Heart left ventricle (tissue), 16 donors: ENCODE data around the gene THAP5. TPM values are rescaled to one million over a fixed set of nuclear protein-coding genes. Genes with fewer than 3 reads are reported as not detected.
A peak's percentile ranks its signal among the peaks of the same experiment; 100 is the strongest.

Experiments
- ATAC-seq, 4 donors: fragments of 200-7000 bp; cut with Tn5 transposase; one replicate each; pipeline ENCODE4 v1.9.1; 2020 to 2022; ENCODE audit warnings: moderate library complexity in 4 of 4, mild to moderate bottlenecking in 3 of 4, moderate number of reproducible peaks in 1 of 4
- DNase-seq, 5 donors: peaks; one replicate each; pipeline ENCODE4 v3.0.0-alpha.2; 2020
- H3K27ac ChIP-seq, 12 donors: fragments of 200-600 bp; sonication (generic) in 4 of 12; one replicate each; pipeline versions ENCODE4 v1.5.0 to v1.8.0; 2016 to 2022; ENCODE audit warnings: mild to moderate bottlenecking in 2 of 12
- H3K27me3 ChIP-seq, 9 donors: fragments of 200-600 bp; sonication (generic) in 2 of 9; one replicate each; pipeline versions ENCODE4 v1.5.1 to v1.8.0; 2016 to 2022; ENCODE audit warnings: mild to moderate bottlenecking in 3 of 9
- H3K36me3 ChIP-seq, 9 donors: fragments of 200-600 bp; sonication (generic) in 2 of 9; one replicate each; pipeline versions ENCODE4 v1.5.0 to v1.8.0; 2018 to 2022; ENCODE audit warnings: mild to moderate bottlenecking in 2 of 9
- H3K4me1 ChIP-seq, 12 donors: fragments of 200-600 bp; sonication (generic) in 4 of 12; one replicate each; pipeline versions ENCODE4 v1.5.0 to v1.8.0; 2016 to 2022; ENCODE audit warnings: mild to moderate bottlenecking in 3 of 12
- H3K4me3 ChIP-seq, 12 donors: fragments of 200-600 bp; sonication (generic) in 4 of 12; one replicate each; pipeline versions ENCODE4 v1.5.0 to v1.8.0; 2017 to 2022; ENCODE audit warnings: mild to moderate bottlenecking in 9 of 12, moderate library complexity in 4 of 12
- H3K9me3 ChIP-seq, 12 donors: fragments of 200-600 bp; sonication (generic) in 4 of 12; one replicate each; pipeline versions ENCODE4 v1.5.0 to v1.8.0; 2016 to 2022; ENCODE audit warnings: mild to moderate bottlenecking in 1 of 12
- CTCF ChIP-seq, 12 donors: fragments of 200-600 bp; sonication (generic) in 4 of 12; IDR thresholded peaks; one replicate each; pipeline versions ENCODE4 v1.5.0 to v1.8.0; 2018 to 2022; ENCODE audit warnings: antibody characterized with exemption in 12 of 12, mild to moderate bottlenecking in 5 of 12
- POLR2A ChIP-seq, 2 donors: fragments of 450-650 bp; IDR thresholded peaks; one replicate each; pipeline ENCODE4 v1.6.1; 2017; ENCODE audit warnings: antibody characterized with exemption in 2 of 2, mild to moderate bottlenecking in 2 of 2, moderate library complexity in 2 of 2
- WGBS, 4 donors: extraction: QIAGEN DNeasy Blood & Tissue Kit in 2 of 4; methylation state at CpG; one replicate each; pipeline versions ENCODE4 v1.1.5 to v1.1.7; 2013 to 2018; 5-methylcytosine and 5-hydroxymethylcytosine counted together
- intact Hi-C, 10 donors: fragments of 100-400 bp; cut with DNase I; formaldehyde crosslinking; loops; one replicate each; pipeline versions ENCODE4 v1.11.1 to v1.14.2; 2022
- polyA plus RNA-seq, 2 donors: library from polyadenylated mRNA; stranded (reverse); fragments of 200-250 nt; gene quantifications; one replicate each; pipeline ENCODE4 v1.2.3, GENCODE V29; 2013
- total RNA-seq, 9 donors: library from RNA; depleted of rRNA in 2 of 9; stranded (reverse); fragments of >200 nt in 2 of 9; fragmentation: NEBNext Ultra II Directional in 3 of 9; extraction: Animal tissue kit (Norgen Biotek cat#: 25700) in 3 of 9; gene quantifications; one replicate each; pipeline versions ENCODE4 v1.1.0 to v1.2.4, GENCODE V29; 2016 to 2023
- donor health status: ischemic (EF 13 %, LVEDD 7.1; RV severe dilation, severe dysfunction).
- donor health status: healthy with polysubstance abuse.
- donor health status: DM: no; HTN: yes; CAD: no.
- donor health status: DM: no; HTN: no; CAD: no.
- donor health status: ischemic (EF 25% LVEDD 6.9; RV normal size, moderate dysfunction).
- donor health status: ischemic (EF 25% LVEDD 5.7; RV mildly dilated, moderate dysfunction).
- donor health status: healthy.
- donor health status: DM: yes; HTN: yes; CAD: no.
- donor health status: ischemic (EF 35%, LVEDD 5.7; RV mildly dilated, moderate dysfunction).
- donor health status: nonischemic (EF 11% LVEDD 7.7; RV severe dilation, severe dysfunction).
- donor health status: DM: yes; HTN: yes; CAD: no.
- donor health status: PGD.
- donor health status: ischemic (EF 29% LVEDD 5.4; RV normal size, mild dysfunction).
- donor health status: nonischemic (EF 23%, LVEDD 6.1; RV moderate dilation, normal function).

Gene THAP5
- total and polyA plus RNA-seq, 11 donors, result 7.6 to 34.4 (median 25.8) TPM

- no peaks in the 10 kb centered on the region for H3K27me3 ChIP-seq
- TF ChIP-seq CTCF (IDR thresholded peaks at IDR 0.05) (no peak), POLR2A (IDR thresholded peaks at IDR 0.05) (no peak)
- intact Hi-C loops, result no loop called here
- no peaks in the 10 kb centered on the region for H3K9me3 ChIP-seq
- no peaks in the 10 kb centered on the region for H3K36me3 ChIP-seq
- no peak for ATAC-seq
- DNase-seq, result no peak
- H3K27ac ChIP-seq, result no peak overlapping the region
- WGBS, 4 donors, result 79 to 87% (median 85%) methylated on average over 2 of the region's 2 CpGs
- no peaks in the 10 kb centered on the region for H3K4me1 ChIP-seq
- H3K4me3 ChIP-seq, result no peak overlapping the region
These were observed 21.1 kb upstream of the THAP5 start for GRCh38 chr7:108590606-108591005.

- Histone ChIP-seq H3K27me3 (no peaks in the 10 kb centered on the region), H3K36me3 (no peaks in the 10 kb centered on the region), H3K4me1 (peaks cover 0 to 5% (median 0%) of the 10 kb centered on the region in 12 donors), H3K27ac (no peak overlapping the region), H3K9me3 (no peaks in the 10 kb centered on the region), H3K4me3 (no peak overlapping the region)
- intact Hi-C loops, result no loop called here
- TF ChIP-seq POLR2A (IDR thresholded peaks at IDR 0.05) (no peak), CTCF (IDR thresholded peaks at IDR 0.05) (no peak)
- DNase-seq (no peak), ATAC-seq (no peak)
- WGBS, 4 donors, result 18 to 56% (median 32%) methylated on average over 1 of the region's 1 CpG
These were observed 20.4 kb upstream of the THAP5 start for GRCh38 chr7:108589874-108590273.

GRCh38 chr7:108589199-108589598 lies 19.7 kb upstream of the THAP5 start:
- DNase-seq (no peak), ATAC-seq (no peak)
- Histone ChIP-seq H3K27ac (no peak overlapping the region), H3K36me3 (no peaks in the 10 kb centered on the region), H3K27me3 (no peaks in the 10 kb centered on the region), H3K4me3 (no peak overlapping the region), H3K4me1 (peaks cover 0 to 5% (median 0%) of the 10 kb centered on the region in 12 donors), H3K9me3 (no peaks in the 10 kb centered on the region)
- intact Hi-C loops, result no loop called here
- TF ChIP-seq CTCF (IDR thresholded peaks at IDR 0.05), result no peak
- TF ChIP-seq POLR2A (IDR thresholded peaks at IDR 0.05), result no peak

GRCh38 chr7:108586274-108586710 lies 16.8 kb upstream of the THAP5 start:
- no peak for TF ChIP-seq POLR2A (IDR thresholded peaks at IDR 0.05)
- WGBS, 4 donors, result 10 to 23% (median 18%) methylated on average over 2 of the region's 3 CpGs
- intact Hi-C loops, result no loop called here

GRCh38 chr7:108585843-108586242 lies 16.3 kb upstream of the THAP5 start:
- no peaks in the 10 kb centered on the region for H3K9me3 ChIP-seq
- DNase-seq (no peak), ATAC-seq (peak; percentile 61 to 89 (median 80))
- peak overlapping the region in 1 of 12 donors; percentile 28 for H3K4me3 ChIP-seq
- intact Hi-C loops, result no loop called here
- H3K27ac ChIP-seq, result no peak overlapping the region
- WGBS, 4 donors, result 32 to 39% (median 34%) methylated on average over 2 of the region's 2 CpGs
- H3K4me1 ChIP-seq, result peaks cover 0 to 5% (median 0%) of the 10 kb centered on the region in 12 donors
- no peaks in the 10 kb centered on the region for H3K27me3 ChIP-seq
- H3K36me3 ChIP-seq, result no peaks in the 10 kb centered on the region
- TF ChIP-seq POLR2A (IDR thresholded peaks at IDR 0.05) (no peak), CTCF (IDR thresholded peaks at IDR 0.05) (no peak)

More at GRCh38 chr7:108586274-108586710, 16.8 kb upstream of the THAP5 start:
- no peak overlapping the region for H3K4me3 ChIP-seq
- DNase-seq (no peak), ATAC-seq (no peak)
- peaks cover 0 to 5% (median 0%) of the 10 kb centered on the region in 12 donors for H3K4me1 ChIP-seq
- no peaks in the 10 kb centered on the region for H3K27me3 ChIP-seq
- H3K9me3 ChIP-seq, result no peaks in the 10 kb centered on the region
- H3K27ac ChIP-seq, result no peak overlapping the region
- no peaks in the 10 kb centered on the region for H3K36me3 ChIP-seq
